Amygdala (tissue), 56 donors: Measurements from ENCODE around the gene MAP2K6.

ENCODE experiments used
- DNase-seq, 56 donors: peaks; one replicate each; lab custom pipeline; 2025; lab: John Stamatoyannopoulos, UW

The MAP2K6 gene

DNA sequence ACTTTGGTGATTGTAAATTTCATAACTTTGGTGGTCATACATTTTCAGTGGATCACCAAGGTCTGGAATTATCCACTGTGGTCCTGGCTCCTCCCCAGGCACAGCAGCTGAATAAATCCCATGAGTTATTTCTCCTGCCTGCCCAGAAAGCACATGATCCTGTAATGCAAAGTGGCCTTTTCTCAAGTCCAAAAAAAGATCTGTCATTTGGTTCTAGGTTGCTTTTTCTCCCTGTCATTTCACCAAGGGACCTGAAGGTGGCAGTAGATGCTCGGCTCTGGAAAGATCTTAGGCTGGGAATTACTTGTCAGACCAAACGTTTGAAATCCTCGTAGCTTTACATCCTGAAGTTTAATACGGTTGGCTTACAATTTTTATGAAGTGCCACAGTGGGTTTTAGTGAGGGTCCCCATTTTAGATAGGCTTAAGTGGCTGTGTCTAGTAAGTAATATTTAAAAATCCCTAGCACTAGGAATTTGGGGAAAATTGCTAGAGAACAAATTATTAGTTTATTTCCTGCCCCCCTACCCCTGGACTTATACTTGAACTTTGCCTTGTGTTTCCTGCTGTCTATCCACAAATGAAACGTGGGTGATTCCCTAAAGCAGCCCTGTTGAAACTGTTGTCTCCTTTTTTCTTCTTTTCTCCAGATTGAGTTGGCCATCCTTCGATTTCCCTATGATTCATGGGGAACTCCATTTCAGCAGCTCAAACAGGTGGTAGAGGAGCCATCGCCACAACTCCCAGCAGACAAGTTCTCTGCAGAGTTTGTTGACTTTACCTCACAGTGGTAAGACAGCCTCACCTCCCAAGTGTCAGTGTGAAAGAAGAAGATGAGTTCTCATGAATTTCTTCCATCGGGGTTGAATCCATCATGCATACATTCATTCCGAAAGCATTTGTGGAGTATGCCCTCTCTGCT lies 111.7 kb downstream of the MAP2K6 start:
- peak in 22 of 56 donors; percentile 3 to 73 (median 20) for DNase-seq

GRCh38 chr17:69528035-69528434 lies 113.5 kb downstream of the MAP2K6 start:
- no peak for DNase-seq

- DNase-seq: no peak
Measured at GRCh38 chr17:69533481-69534234, 119.2 kb downstream of the MAP2K6 start.

DNA sequence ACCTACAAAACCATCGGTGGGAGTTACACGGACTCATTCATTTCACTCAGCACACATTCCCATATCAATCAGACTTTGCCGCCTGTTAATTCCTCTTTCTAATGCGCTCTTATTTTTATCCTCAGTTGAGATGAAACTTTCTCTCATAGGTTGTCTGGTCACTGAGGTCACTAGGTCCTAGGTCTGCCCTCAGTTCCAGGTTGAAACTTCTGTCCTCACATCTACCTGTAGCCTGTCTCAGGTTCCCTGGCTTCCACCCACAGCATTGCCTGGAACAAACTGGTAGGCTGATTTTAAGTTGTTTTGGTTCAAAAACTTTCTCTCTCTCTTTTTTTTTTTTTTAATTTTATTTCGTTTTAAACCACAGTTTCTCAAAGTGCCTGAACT lies 119.7 kb downstream of the MAP2K6 start:
- DNase-seq: no peak

DNA sequence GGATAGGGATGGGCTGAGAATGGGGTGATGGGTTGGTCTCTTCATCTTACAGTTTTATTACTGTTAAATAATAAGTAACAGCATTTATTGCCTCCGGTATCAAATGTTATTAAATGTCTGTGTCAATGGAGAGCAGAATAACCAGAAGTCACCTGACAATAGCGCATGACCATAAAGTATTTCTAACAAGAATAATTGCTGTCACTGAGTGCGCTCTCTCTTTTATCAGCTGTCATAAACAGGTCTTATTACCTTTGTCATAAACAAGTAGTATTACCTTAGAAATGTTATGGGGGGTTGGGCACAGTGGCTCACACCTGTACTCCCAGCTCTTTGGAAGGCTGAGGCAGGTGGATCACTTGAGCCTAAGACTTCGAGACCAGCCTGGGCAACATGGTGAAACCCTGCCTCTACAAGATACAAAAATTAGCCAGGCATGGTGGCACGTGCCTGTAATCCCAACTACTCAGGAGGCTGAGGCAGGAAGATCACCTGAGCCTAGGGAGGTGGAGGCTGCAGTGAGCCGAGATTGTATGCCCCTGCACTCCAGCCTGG lies 120.6 kb downstream of the MAP2K6 start:
- no peak for DNase-seq

DNA sequence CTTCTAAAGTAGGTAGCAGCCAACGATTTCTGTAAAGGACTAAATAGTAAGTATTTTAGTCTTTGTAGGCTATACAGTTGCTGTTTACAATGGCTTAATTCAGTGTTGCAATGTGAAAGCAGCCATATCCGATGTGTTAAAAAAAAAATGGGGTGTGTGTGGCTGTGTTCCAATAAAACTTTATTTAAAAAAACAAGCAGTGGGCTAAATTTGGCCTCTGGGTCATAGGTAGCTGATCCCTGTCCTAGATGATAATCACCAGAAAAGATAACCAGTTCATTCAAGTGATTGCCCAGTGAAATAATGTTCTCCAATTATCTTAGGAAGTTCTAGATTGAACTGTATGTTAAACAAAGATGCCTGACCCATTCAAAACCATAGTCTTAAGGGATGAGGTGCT lies 124.3 kb downstream of the MAP2K6 start:
- DNase-seq: no peak

DNA sequence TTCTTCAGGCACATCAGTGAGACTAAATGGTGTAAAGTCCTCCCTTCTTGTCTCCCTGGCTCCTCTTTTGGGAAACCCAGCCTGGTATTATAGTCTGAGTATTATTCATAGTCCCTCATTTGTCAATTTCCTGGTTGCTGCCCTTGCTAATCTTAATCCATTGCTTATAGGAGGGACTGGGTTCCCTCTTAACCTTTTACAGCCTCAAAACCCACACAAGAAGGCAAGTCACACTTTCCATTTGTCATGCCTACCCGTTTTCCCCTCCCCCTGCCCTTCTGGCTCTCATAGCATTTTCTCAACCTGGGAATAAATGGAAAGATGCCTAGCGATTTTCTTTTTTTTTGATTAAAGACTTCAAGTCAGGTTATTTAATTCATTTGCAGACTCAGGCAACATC lies 124.8 kb downstream of the MAP2K6 start:
- no peak for DNase-seq

DNA sequence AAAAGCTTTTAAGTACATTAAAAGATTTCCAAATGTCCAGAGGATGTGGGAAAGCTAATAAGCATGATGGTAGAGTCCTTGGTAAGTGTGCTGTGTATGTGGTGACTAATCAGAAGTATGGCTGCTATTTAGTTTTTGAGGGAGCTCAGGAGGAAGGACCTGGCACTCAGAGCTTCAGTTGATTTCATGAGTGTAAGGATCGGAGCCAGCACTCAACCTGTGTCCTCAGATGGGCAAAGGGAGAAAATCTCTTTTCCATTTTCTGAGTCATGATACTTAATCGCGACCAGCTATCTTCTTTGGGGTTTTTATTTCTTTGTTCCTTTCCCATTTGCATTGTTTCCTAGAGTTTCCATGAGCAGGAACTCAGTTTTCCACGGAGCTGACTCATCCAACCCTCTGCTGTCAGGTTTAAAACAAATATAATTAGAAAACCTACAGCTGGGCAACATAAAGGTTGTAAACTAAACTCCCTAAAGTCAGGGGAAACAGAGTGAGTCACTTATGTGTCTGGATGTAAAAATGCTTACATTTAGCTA lies 125.4 kb downstream of the MAP2K6 start:
- DNase-seq: no peak

GRCh38 chr17:69540356-69540755 lies 125.9 kb downstream of the MAP2K6 start:
- no peak for DNase-seq

DNA sequence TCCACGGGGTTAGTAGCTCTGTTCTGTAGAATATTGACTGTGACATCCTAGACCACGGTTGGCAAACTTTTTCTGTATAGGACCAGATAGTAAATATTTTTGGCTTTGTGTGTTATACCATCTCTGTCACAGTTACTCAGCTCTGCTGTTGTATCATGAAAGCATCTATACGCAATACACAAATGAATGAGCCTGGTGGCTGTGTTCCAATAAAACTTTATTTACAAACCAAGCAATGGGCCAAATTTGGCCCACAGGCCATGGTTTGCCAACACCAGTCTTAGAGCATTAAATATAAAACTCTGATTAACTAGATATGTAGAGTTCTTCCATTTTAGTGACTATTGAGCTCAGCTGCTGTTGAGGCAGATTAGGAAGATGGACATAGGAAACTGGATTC lies 132.7 kb downstream of the MAP2K6 start:
- no peak for DNase-seq

- no peak for DNase-seq
Measured at GRCh38 chr17:69547947-69548346, 133.4 kb downstream of the MAP2K6 start.

DNA sequence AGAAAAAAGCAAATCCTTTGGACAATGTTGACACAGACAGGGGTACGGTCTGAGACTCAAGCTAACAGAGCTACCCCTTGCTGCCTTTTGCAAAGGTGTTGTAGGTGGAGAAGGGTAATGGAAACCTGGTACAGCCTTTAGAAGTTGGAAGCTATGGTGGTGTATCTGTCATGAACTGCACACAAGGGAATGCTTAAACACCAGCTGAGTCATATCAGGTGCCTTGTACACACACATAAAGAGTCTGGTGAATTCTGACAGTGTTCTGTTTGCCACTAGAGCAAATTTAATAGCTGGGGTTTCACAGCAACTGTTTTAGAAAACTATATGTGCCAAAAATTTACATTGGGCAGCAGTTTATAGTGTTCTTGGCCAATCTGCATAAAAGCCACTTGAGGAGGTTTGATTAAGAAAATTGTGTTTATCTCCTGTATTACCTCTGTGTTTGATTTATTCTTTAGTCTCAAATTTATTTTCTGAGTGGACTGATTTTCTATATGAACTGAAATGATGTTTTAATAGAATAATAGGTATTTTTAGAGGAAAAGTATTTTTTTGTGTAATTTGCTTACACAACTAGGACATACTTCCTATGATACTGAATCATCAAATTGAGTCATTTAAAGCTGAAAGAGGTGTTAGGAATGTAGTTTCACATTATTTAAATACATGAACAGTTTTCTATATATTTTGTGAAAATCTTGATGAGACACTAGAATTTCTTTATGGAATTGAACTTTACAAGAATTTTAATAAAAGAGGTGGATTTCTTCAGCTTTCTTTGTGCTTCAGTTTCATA lies 136.9 kb downstream of the MAP2K6 start:
- DNase-seq: no peak

DNA sequence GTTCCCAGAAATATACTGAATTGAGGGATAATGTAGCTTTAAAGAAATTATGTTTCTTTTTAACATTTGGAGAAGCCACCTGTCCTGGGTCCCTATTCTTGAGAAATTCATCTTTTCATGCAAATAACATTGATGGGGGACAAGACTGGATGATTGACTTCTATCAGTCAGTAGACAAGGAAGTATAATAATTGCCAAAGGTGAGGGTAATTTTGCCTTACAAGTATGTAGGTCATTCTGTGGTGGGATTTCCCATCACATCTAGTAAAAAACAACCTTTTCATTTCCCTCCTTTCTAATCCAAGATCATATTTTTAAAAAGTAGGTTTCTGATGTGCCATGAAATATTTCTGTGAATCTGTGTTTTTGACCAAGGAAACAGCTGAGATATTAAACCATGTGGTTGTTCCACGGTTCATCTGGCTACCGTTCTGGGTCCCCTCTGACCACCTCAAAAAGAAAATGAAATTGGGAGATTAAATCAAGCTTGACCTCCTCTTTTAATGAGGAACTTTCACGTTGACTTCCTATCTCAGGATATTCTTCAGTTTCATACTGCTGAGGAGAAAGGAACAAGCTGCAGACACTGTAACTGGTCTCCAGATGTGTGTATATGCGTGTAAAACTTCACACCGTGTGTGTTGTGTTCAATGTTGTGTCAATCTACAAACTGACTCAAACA lies 138.6 kb downstream of the MAP2K6 start:
- no peak for DNase-seq

GRCh38 chr17:69555056-69555455 lies 140.6 kb downstream of the MAP2K6 start:
- no peak for DNase-seq

GRCh38 chr17:69557339-69557738 lies 142.8 kb downstream of the MAP2K6 start:
- no peak for DNase-seq

DNA sequence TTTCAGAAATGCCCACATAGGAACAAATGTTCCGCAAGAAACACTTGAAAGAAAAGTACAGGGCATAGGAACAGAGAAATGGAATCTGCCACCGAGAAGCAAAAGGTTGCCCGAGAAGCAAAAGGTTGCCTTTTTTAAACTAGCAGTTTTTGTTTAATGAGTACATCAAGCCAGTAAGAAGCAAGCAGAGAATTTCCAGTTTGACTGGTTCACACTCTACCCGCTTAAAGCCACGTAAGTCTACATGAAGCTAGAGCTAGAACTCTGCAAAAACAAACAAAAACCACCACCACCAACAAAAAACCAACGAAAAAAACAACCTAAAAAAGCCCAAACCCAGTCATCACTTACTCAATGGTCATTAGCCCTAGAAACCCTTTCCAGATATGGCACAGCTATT lies 144.3 kb downstream of the MAP2K6 start:
- no peak for DNase-seq

DNA sequence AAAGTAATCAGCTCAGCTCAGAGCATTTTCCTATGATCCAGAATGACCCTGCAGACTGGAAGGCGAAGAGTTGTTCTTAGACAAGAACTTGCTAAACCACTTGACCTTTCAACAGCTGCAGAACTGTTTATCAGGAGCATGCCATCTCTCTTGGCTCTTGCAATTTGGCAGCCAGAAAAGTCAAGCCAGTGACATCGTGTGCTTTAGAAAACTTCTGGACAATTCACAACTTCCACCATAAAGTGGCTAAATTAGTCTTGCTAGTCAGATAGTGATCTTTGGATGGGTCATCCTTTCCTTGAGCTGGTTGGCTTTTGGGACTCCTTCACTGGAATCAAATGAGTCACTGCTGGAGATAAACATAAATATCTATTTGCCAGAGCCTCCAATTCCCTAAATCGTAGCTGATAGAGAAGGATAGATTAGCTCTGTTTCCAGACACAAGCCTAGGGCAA lies 146.5 kb downstream of the MAP2K6 start:
- no peak for DNase-seq

- no peak for DNase-seq
Measured at GRCh38 chr17:69561462-69561861, 147.0 kb downstream of the MAP2K6 start.

GRCh38 chr17:69565447-69565846 lies 150.9 kb downstream of the MAP2K6 start:
- no peak for DNase-seq

DNA sequence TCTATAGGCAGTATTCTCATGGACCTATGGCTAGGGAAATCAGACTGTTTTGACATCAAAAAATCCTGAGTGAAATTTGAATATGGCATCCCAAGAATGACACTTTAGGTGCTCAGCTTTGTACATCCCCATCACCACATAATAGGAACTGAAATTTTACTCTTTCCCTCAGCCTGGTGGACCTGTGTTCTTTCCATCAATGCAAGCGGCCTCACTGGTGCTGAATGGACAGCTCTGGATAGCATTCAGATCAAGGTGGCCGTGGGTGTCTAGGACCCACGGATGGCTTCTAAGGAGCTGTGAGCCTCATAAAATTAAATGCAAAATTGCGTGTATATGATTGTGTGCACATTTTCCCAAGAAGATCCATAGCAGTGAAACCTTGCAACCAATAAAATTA lies 152.6 kb downstream of the MAP2K6 start:
- DNase-seq: no peak
